Measurements from ENCODE around the gene PNO1.
A peak's percentile ranks its signal among the peaks of the same experiment; 100 is the strongest.

The PNO1 gene

GRCh38 chr2:68200157-68200787 lies 42.6 kb downstream of the PNO1 start:
- DNase-seq (ENCODE audit: low spot score in 2 of 2) (no peak), ATAC-seq (peak; percentile 68)
- H3K36me3 Mint-ChIP-seq: peaks cover 36% of the 10 kb centered on the region
- peaks cover 58% of the 10 kb centered on the region for H3K4me1 Mint-ChIP-seq
- peak overlapping the region; percentile 27 for H3K27ac Mint-ChIP-seq
- no peak overlapping the region for H3K4me3 Mint-ChIP-seq
- H3K9me3 Mint-ChIP-seq: no peaks in the 10 kb centered on the region

DNA sequence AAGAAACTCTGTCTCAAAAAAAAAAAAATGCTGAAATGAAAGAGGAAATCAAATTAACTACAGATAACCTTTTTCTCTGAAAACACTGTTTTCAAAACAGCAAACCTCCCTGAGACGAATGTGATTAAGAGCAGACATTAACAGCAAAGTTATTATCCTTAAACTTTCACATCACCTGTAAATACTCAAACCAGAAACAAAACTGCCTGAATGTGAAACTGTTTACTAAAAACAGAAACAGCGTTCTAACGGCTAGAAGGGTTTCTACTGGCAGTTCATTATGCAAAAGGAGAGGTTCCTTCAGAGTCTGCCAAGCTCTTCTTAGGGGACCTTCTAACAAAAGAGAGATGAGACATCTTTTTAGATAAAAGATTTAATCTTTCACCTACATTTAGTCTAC lies 45.9 kb downstream of the PNO1 start:
- ATAC-seq: peak; percentile 95
- peak overlapping the region; percentile 39 for H3K4me3 Mint-ChIP-seq
- no peak for DNase-seq (ENCODE audit: low spot score in 2 of 2)

DNA sequence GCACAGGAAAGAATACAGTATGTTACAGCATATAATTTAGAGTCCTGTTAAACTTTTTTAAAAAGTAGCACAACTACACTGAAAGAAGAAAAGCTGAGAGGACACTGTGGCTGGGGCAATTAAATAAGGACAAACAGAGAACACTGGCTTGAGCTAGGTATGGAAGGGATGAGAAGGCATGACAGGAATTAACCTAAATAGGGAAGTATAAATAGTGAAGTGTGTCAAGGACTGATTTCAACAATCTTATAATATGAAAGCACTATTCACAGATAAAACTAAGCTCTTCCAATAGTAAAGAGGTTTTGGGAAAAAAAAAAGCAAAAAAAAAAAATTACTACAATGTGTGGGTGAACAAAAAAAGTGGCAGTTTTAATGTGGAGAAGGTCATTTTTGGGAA lies 49.1 kb downstream of the PNO1 start:
- Mint-ChIP-seq H3K27ac (peak overlapping the region; percentile 57), H3K36me3 (peaks cover 71% of the 10 kb centered on the region), H3K4me3 (no peak overlapping the region), H3K9me3 (no peaks in the 10 kb centered on the region), H3K4me1 (peaks cover 69% of the 10 kb centered on the region)
- no peak for DNase-seq (ENCODE audit: low spot score in 2 of 2)
- ATAC-seq: no peak

More for the DNA sequence above, 45.9 kb downstream of the PNO1 start:
- peak overlapping the region; percentile 77 for H3K27ac Mint-ChIP-seq
- peaks cover 70% of the 10 kb centered on the region for H3K4me1 Mint-ChIP-seq
- peaks cover 53% of the 10 kb centered on the region for H3K36me3 Mint-ChIP-seq
- H3K9me3 Mint-ChIP-seq: no peaks in the 10 kb centered on the region

GRCh38 chr2:68214381-68214780 lies 56.7 kb downstream of the PNO1 start:
- peak overlapping the region; percentile 24 for H3K27ac Mint-ChIP-seq
- DNase-seq (ENCODE audit: low spot score in 2 of 2) (no peak), ATAC-seq (no peak)

GRCh38 chr2:68216454-68217310 lies 59.0 kb downstream of the PNO1 start:
- DNase-seq (ENCODE audit: low spot score in 2 of 2) (no peak), ATAC-seq (no peak)
- Mint-ChIP-seq H3K4me1 (peaks cover 81% of the 10 kb centered on the region), H3K36me3 (peaks cover 40% of the 10 kb centered on the region), H3K4me3 (no peak overlapping the region), H3K27ac (no peak overlapping the region), H3K9me3 (no peaks in the 10 kb centered on the region)

More at GRCh38 chr2:68214381-68214780, 56.7 kb downstream of the PNO1 start:
- Mint-ChIP-seq H3K4me3 (no peak overlapping the region), H3K36me3 (peaks cover 61% of the 10 kb centered on the region), H3K9me3 (no peaks in the 10 kb centered on the region), H3K4me1 (peaks cover 74% of the 10 kb centered on the region)

DNA sequence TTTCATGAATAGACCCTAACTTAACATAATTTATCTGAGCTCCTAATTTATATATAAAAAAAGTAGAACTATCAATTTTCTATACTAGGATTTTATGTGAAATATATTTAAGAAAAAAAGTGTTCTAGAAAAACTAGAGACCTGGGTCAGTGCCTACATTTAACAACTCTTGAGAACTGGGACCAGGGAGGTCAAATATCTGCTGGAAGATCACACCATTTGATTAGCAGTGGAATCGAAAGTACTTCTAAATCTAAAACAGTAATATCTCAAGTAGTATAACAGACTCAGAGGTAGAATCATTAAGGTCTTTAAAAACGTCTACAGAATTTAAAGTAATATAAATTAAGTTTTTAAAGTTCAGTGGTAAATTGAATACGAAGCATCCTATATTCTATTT lies 60.0 kb downstream of the PNO1 start:
- Mint-ChIP-seq H3K36me3 (peaks cover 34% of the 10 kb centered on the region), H3K27ac (no peak overlapping the region), H3K4me1 (peaks cover 82% of the 10 kb centered on the region), H3K9me3 (no peaks in the 10 kb centered on the region), H3K4me3 (no peak overlapping the region)
- DNase-seq (ENCODE audit: low spot score in 2 of 2) (no peak), ATAC-seq (no peak)

GRCh38 chr2:68218343-68218901 lies 60.7 kb downstream of the PNO1 start:
- Mint-ChIP-seq H3K9me3 (no peaks in the 10 kb centered on the region), H3K4me1 (peaks cover 81% of the 10 kb centered on the region), H3K4me3 (peak overlapping the region; percentile 13), H3K27ac (peak overlapping the region; percentile 75), H3K36me3 (peaks cover 34% of the 10 kb centered on the region)
- ATAC-seq (no peak), DNase-seq (ENCODE audit: low spot score in 2 of 2) (no peak)

DNA sequence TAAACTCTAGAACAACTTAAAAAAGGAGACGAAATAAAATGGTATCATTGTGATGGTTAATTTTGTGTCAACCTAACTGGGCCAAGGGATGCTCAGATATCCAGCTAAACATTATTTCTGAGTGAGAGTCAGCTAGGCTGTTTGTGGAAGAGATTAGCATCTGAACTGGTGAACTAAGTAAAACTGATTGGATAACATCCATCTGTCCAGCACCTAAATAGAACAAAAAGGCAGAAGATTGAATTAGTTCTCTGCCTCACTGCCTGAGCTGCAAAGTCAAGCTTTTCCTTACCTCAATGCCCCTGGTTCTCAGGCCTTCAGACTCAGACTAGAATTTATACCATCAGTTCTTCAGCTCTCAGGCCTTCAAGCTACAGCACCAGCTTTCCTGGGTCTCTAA lies 64.6 kb downstream of the PNO1 start:
- peaks cover 80% of the 10 kb centered on the region for H3K4me1 Mint-ChIP-seq

DNA sequence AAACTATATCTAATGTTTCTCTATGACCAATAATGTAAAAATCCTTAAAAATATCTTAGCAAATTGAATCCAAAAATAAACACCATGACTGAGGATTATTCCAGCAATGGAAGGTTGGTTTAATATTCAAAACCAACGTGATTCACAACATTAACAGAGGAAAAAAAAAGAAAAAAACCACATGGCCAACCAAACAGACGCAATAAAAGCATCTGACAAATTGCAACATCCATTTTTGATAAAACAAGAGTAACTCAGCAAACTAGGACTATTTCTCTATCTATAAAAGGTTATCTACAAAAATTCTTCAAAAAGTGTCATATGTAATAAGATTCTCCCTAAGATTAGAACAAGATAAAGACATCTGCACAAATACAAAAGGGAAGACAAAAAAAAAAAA lies 65.7 kb downstream of the PNO1 start:
- DNase-seq (ENCODE audit: low spot score in 2 of 2) (no peak), ATAC-seq (no peak)
- Mint-ChIP-seq H3K4me3 (no peak overlapping the region), H3K27ac (peak overlapping the region; percentile 4), H3K4me1 (peaks cover 86% of the 10 kb centered on the region), H3K36me3 (no peaks in the 10 kb centered on the region), H3K9me3 (no peaks in the 10 kb centered on the region)

More for the DNA sequence above, 64.6 kb downstream of the PNO1 start:
- H3K4me3 Mint-ChIP-seq: no peak overlapping the region
- no peak for ATAC-seq
- peak overlapping the region; percentile 21 for H3K27ac Mint-ChIP-seq
- no peaks in the 10 kb centered on the region for H3K9me3 Mint-ChIP-seq
- no peaks in the 10 kb centered on the region for H3K36me3 Mint-ChIP-seq
- DNase-seq (ENCODE audit: low spot score in 2 of 2): no peak

- H3K9me3 Mint-ChIP-seq: no peaks in the 10 kb centered on the region
- no peak overlapping the region for H3K4me3 Mint-ChIP-seq
- H3K27ac Mint-ChIP-seq: peak overlapping the region; percentile 43
- no peaks in the 10 kb centered on the region for H3K36me3 Mint-ChIP-seq
- ATAC-seq (peak; percentile 69), DNase-seq (ENCODE audit: low spot score in 2 of 2) (no peak)
- peaks cover 86% of the 10 kb centered on the region for H3K4me1 Mint-ChIP-seq
Observed at GRCh38 chr2:68225119-68225632, 67.5 kb downstream of the PNO1 start.
